Measurements from ENCODE around the gene BFSP2.

BFSP2 gene

GRCh38 chr3:133424937-133425869 is 25.3 kb downstream of the BFSP2 start:
- no peak for DNase-seq

- DNase-seq, result no peak
Observed at GRCh38 chr3:133425898-133426297, 26.0 kb downstream of the BFSP2 start.

GRCh38 chr3:133426721-133427120 is 26.9 kb downstream of the BFSP2 start:
- peak; percentile 6 for DNase-seq

- no peak for DNase-seq
Observed at GRCh38 chr3:133428552-133428951, 28.7 kb downstream of the BFSP2 start.

GRCh38 chr3:133429063-133429462 is 29.2 kb downstream of the BFSP2 start:
- DNase-seq, result no peak

- DNase-seq, result no peak
Observed at GRCh38 chr3:133439563-133439962, 39.7 kb downstream of the BFSP2 start.

- no peak for DNase-seq
Observed at GRCh38 chr3:133440652-133441051, 40.8 kb downstream of the BFSP2 start.

GRCh38 chr3:133441867-133442270 is 42.0 kb downstream of the BFSP2 start:
- DNase-seq, result no peak

GRCh38 chr3:133442518-133442917 is 42.7 kb downstream of the BFSP2 start:
- no peak for DNase-seq

GRCh38 chr3:133443649-133444422 is 44.0 kb downstream of the BFSP2 start:
- peak; percentile 63 for DNase-seq

GRCh38 chr3:133444423-133444774 is 44.5 kb downstream of the BFSP2 start:
- DNase-seq, result no peak

- DNase-seq, result peak; percentile 11
Observed at GRCh38 chr3:133445108-133445507, 45.3 kb downstream of the BFSP2 start.

- no peak for DNase-seq
Observed at GRCh38 chr3:133447750-133448477, 48.1 kb downstream of the BFSP2 start.

GRCh38 chr3:133448478-133449122 is 48.7 kb downstream of the BFSP2 start:
- no peak for DNase-seq

GRCh38 chr3:133451309-133451708 is 51.5 kb downstream of the BFSP2 start:
- DNase-seq, result no peak

- no peak for DNase-seq
Observed at GRCh38 chr3:133452641-133453319, 52.9 kb downstream of the BFSP2 start.

- DNase-seq, result no peak
Observed at GRCh38 chr3:133453383-133453782, 53.5 kb downstream of the BFSP2 start.

GRCh38 chr3:133455281-133455680 is 55.4 kb downstream of the BFSP2 start:
- DNase-seq, result no peak

GRCh38 chr3:133455960-133456359 is 56.1 kb downstream of the BFSP2 start:
- DNase-seq, result no peak

GRCh38 chr3:133457025-133457424 is 57.2 kb downstream of the BFSP2 start:
- no peak for DNase-seq

- DNase-seq, result peak; percentile 22
Observed at GRCh38 chr3:133457465-133458067, 57.7 kb downstream of the BFSP2 start.

- DNase-seq, result no peak
Observed at GRCh38 chr3:133459400-133459799, 59.5 kb downstream of the BFSP2 start.
